CD4-positive, alpha-beta T cell treated with Interleukin-15 for 1 hour (primary cell): Measurements from ENCODE around the gene LZIC.
"Not testable (repeated sequence)": the region's sequence is repeated elsewhere in the genome, so short reads cannot be mapped to it uniquely, and the experiment has no call there.

Source experiments
- DNase-seq: peaks from one replicate; pipeline ENCODE4 v3.0.0-alpha.2; 2020

LZIC gene

DNA sequence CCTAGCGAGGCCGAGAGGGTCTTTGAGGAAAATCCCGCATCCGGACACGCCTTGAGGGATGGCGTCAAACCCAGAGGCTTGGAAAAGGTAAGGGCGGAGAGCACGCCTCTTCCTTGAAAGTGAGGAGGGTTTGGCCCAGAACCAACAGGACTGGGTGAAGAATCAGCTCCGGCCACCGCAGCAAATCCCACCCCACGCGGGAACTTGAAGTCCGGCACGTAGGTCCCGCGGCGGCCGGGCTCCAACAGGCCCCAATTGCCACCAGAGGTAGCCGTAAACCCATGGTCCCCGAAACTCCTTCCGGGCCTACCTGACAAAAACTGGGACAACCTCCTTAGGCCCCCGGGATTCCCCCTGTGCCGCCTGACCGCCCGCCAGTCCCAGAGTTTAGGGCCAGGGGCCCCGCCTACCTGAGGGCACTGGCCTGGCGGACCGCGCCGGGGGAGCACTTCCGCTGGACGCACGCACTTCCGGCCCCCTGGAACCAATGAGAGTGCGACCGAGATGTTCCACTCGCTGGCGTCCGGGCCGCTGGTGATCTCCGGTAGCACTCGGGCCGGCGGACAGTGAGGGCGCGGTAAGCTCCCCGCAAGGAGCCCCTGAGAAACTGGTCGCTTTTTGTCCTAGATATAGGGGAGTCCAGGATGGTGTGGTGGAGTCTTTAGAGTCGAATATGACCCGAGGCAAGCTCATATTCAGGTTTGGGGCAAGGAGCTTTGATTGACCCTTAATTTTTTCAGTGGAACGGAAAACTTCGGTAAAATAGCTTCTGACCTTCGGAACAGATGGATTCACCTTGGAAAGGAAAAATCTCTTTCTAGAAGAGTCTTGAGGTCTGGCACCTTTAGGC lies at the start of gene LZIC, which contains the start of gene NMNAT1:
Gene LZIC, minus strand, starts transcription at position 453 of the 850 bp plus-strand sequence. CDS start 6,772 bp downstream, outside the sequence.
Gene NMNAT1, plus strand, starts transcription at position 537 of the 850 bp plus-strand sequence. CDS start 28,599 bp downstream, outside the sequence.
- peak; percentile 89 for DNase-seq

DNA sequence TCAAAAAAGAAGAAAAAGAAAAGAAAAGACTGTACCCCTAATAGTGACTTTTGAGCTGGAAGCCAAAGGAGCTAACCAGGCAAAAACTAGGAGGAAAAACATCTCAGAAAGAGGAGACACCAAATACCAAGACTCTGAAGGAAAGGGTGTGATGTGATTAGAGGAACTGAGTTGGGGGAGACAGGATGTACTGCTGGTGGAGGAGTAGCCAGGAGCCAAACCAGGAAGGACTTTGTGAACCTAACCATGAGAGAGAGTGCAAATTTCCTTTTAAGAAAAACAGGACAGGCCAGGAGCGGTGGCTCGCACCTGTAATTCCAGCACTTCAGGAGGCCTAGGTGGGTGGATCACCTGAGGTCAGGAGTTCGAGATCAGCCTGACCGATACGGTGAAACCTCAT lies 49.7 kb upstream of the LZIC start:
- no peak for DNase-seq

DNA sequence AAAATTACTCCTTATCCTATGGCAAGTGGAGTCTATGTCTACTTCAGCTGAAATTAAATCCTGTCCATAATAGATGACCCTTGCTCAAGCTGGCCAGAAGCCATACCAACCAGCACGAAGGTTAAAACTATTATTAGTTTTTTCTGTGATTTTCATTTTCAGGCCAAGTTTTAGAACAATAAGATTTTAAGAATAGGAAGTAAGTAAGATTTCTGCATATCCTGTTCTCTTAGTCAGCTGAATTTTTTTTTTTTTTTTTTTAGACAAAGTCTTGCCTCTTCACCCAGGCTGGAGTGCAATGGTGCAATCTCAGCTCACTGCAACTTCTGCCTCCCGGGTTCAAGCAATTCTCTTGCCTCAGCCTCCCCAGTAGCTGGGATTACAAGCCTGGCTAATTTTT lies 47.8 kb upstream of the LZIC start:
- DNase-seq, result no peak

DNA sequence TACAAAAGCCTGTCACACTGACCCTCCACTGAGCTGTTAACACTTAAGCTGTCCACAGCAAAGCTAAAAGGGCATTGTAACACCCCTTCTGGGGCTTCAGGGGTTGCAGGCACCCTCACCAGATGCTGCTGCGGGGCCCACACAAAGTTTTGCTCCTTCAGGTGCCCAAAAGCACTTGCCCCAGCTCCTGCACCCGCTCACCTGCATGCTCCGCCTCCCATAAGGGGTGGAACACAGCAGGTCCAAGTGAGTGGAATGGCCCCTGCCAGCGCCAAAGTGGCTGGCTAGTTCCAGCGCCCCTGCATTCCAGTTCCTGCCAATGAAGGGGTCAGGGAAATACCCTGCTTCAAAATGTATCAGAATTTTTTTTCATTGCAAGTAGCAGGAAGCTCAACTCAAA lies 46.6 kb upstream of the LZIC start:
- no peak for DNase-seq

DNA sequence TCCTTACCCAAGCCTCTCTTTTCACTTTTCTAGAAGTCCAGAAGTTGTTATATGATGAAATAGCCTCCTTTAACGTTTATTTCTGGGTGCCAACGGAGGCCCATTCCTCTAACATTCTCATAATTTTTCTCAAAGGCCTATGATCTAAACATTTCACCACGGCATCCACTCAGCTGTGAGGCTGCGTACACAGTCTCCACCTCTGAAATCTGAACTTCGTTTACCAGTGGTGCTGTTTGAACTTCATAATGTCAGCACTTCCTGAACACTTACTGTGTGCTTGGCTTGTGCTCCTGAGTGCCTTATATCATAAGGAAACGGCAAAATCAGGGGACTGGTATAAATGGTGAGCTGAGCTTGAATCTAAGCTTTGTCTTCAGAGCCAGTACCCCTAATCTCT lies 41.8 kb upstream of the LZIC start:
- no peak for DNase-seq

DNA sequence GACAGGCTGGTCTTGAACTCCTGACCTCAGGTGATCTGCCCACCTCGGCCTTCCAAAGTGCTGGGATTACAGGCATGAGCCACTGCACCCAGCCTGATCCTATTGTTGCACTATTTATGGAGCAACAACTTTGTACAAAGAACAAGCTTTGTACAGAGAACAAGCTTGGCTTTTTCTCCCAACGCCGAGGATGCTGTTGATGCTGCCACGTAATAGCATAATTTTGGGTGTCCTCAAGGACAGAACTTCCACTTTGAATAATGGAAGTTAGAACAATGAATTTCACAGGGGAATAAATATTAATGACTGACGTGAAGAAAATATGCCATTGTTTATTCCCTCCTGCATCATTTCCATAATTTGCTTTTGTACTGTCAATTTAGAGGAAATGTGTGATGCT lies 41.1 kb upstream of the LZIC start:
- DNase-seq, result no peak

DNA sequence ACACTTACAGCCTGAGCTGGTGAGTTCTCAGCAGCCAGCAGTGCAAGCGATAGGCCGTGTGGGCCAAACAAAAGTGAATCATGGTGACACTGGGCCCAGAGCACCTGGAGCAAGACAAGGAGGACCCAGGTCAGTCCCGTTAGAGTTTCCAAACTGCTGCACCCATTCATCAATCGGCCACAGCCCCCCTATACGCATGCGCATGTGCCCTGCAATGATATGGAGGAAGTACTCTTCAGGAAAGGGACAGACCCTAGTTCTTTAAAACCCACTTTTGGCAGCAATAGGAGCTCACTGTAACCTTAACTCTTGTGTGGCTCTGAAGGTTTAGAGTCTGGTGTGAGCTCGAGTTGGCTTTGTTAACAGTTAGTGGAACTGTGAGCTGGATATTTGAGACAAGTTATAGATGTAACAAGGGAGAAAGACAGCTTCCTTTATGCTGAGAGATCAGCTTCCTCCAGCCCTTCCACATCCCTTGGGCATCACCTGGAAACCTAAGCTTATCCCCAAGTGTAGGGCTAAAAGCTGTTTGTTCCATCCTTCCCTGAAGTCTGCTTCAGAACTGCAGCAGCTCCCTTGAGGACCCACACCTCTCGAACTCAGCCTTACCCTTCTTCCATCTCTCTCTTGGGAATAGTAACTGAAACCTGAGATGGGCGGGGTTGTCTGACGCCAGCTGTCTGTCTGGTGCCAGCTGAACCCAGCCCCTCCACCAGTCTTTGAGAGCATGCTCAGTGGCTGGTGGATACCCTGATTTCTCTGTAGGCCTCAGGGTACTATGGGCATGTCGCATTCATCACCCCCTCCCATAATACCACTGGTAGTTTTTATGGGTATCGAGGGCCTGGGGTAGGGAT lies 17.7 kb upstream of the LZIC start:
- peak; percentile 55 for DNase-seq

DNA sequence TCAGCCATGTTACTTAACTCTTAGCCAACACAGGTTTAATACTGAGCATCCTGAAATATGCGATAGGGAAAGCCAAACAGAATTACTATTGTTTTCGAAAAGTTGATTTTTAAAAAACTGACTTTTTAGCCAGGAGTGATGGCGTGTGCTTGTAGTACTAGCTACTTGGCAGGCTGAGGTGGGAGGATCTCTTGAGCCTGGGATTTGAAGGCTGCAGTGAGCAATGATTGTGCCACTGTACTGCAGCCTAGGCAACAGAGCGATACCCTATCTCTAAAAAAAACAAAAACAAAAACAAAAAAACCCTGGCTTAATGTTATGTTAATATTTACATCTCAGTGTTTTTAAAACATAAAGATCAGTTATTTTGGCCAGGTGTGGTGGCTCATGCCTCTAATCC lies 16.8 kb upstream of the LZIC start:
- no peak for DNase-seq

DNA sequence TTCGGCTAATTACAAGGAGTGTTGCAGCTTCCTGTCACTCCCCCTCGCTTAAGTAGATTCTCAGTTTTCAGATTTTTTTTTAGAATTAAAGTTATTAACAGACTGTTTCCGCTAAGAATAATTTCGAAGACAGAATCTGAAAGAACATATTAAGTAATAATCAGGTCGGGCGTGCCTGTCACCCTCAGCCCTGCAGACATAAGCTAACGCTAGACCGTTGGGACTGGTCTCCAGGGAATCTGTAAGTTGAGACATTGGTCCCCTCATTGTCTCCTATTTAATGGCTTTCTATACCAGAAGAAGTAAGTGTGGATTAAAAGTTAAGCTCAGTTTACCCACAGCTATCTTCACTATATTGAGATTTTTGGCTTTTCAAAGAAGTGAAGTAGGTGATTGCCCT lies 14.5 kb upstream of the LZIC start:
- no peak for DNase-seq

DNA sequence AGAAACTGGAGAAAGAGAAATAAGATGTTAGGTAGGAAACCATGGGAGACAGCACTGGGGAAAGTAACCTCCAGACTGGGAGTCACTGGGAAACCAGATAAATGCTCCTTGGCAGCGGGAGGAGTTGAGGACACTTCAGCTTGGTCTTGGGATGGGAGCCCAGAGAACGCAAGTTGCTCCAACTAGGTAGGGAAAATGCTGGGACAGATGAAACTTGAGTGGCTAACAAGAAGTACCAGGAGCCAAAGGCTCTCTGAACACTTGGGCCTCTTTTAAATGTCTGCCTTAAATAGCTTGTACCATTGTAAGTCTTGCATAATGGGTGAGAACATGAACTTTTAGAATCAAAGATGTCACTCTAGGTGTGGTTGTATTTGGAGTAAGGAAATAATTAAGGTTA lies 3.1 kb upstream of the LZIC start:
- DNase-seq, result no peak

DNA sequence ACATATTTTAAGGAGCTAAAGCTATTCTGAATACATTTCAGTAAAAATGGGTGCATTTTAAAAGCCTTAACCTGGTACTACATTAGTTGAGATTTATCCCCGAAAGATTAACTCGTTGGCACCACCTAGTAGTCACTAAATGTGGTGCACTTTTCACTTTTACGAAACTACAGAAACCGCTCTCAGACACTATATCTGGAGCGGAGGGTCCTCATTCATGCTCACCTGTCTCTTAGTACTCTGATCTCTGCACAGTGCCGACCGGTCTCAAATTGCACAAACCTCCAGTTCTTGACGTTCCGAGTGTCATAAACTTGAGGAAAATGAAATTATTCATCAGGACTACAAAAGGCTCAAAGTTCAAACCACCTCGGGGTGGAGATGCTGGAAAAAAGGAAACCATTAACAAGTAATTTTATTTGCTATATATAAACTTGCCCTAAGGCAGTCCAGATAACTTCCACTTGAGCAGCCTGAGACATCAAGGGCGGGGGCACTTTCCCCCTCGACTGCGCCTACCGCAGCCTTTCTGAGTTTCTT lies 722 bp downstream of the LZIC start:
- DNase-seq, result no peak

DNA sequence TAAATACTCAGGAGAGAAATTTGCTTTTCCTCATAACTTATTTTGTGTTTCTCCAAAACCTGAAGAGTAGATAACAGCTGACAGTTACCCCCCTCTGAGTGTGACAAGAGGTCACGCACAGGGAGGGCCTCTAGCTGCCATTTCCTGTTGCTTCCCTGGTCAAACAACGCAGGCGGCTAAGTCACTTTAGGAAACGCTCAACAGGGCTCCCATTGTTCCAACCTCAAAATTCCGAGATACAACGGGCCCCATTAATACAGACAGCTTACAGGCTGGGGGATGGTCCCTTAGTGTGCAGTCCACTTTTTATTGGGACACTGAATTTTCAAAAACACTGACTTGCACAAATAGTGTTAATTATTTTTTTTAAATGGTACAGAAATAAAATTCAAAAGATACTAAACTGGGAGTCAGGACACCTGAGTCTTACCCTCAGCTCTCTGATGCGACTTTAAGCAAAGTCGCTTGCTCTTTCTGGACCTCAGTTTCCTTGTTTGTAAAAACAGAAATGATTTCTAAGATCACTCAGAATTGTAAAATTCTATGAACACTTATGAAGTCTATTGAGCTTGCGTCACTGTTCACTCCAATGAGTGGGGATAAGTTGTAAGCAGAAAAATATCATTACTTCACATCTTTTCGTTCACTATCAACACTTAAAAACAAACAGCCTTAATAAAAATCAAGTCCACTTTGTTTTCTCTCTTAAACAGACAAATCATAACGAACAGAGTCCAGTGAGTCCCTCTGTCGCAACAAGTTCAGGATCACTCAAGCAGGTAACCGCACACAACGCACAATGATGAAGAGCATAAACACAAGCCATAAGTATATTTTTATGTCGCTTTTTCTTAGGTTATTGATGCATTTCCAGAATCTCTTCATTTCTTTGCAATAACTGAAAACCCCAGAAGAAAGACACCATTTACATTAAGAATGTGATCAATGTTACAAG lies 13.5 kb downstream of the LZIC start:
- no peak for DNase-seq

DNA sequence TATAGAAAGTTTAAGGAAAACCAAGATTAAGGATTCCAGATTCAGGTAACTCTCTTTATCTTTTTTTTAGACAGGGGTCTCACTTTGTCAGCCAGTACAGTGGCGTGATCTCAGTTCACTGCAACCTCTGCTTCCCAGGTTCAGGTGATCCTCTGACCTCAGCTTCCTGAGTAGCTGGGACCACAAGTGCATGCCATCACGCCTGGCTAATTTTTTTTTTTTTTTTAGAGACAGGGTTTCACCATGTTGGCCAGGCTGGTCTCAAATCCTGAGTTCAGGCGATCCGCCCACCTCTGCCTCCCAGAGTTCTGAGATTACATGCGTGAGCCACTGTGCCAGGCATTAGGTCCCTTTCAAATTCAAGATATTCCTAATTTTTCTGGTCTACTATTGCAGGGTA lies 15.9 kb downstream of the LZIC start:
- DNase-seq, result no peak

DNA sequence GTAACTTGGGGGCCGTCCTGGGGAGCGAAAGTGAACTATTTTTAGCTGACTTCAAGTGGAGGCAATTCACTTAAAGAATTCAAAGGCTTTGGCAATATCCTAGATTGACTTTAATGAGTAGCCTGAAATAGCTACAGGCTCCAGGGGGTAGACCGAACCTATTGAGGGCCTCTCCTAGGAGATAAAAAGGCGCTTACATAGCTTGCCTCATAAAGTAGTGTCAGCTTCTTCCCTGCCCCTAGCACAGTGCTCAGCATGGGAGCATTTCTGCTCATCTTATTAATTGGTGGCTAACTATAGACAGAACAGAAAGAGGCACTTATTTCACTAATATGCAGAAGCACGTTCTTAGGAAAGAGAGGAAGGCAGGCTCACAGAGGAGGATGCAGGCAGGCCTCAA lies 20.8 kb downstream of the LZIC start:
- DNase-seq, result no peak

DNA sequence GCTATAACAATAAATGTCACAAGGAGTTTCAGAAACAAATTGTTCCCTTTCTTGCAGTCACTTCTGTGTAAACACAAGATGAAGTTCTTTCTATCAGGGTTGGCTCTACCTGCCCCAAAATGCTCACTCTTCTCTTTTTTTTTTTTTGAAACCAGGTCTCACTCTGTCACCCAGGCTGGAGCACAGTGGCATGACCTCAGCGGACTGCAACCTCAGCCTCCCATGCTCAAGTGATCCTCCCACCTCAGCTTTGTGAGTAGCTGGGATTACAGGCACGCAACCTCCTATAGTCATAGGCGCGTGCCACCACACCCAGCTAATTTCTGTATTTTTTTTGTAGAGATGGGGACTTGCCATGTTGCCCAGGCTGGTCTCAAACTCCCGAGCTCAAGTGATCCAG lies 22.6 kb downstream of the LZIC start:
- no peak for DNase-seq

DNA sequence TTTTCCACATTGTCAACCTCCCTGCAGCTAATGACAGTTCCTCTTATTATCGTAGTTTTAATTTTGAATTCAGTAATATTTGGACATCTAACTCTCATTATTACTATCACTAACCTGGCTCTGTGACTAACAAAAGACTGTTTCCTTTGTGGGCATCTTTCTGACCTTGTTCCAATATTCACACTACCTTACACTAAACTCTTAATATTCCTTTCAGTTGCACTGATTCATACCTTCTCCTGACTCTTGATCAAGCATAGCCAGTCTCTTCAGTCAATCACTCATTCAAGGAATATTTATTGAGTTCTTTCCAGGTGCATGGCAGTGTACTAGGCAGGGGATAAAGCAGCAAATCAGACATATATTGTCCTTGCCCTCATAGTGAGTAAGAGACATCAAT lies 25.3 kb downstream of the LZIC start:
- DNase-seq, result no peak

DNA sequence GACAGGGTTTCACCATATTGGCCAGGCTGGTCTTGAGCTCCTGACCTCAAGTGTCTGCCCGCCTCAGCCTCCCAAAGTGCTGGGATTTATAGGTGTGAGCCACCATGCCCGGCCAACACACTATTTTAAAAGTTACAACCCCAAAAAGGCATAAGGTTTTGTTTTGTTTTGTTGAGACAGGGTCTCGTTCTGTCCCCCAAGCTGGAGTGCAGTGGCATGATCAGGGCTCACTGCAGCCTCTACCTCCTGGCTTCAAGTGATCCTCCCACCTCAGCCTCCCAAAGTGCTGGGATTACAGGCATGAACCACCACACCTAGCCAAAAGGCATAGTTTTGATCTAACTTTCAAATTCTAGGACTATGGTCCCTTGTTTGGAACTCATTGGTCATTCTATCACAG lies 25.7 kb downstream of the LZIC start:
- not testable (repeated sequence) for DNase-seq

DNA sequence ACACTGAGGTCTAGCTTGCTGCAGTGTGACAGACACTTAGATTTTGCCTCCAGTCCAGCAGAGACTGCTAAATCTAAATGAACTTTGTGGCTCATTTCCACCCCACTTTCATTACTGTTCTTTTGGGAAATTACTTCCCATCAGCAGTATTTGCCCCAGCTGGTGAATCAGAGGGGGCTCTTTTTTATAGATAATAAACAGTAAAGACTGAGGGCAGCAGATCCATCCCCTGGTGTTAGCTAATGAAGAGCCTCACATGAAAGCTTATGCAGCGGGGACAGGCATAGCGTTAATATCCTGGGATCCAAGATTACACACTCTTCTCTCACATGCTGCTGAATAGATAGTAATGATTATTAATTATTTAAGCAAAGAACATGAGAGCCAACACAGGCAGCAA lies 26.7 kb downstream of the LZIC start:
- no peak for DNase-seq

DNA sequence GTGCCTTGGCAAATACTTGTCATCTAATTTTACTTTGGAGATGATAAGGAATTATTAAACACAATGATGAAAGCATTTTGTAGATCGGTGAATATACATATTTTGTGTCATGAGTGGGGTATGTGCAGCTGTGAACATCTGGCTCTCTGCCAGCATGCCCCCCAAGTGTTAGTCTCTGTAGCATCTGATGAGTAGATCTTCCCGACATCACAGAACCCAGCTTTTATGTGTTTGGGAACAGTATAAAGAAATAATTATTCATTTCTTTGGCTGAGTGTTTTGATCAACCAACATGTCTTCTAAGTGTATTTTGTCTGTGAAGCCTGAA lies 28.6 kb downstream of the LZIC start:
- no peak for DNase-seq

DNA sequence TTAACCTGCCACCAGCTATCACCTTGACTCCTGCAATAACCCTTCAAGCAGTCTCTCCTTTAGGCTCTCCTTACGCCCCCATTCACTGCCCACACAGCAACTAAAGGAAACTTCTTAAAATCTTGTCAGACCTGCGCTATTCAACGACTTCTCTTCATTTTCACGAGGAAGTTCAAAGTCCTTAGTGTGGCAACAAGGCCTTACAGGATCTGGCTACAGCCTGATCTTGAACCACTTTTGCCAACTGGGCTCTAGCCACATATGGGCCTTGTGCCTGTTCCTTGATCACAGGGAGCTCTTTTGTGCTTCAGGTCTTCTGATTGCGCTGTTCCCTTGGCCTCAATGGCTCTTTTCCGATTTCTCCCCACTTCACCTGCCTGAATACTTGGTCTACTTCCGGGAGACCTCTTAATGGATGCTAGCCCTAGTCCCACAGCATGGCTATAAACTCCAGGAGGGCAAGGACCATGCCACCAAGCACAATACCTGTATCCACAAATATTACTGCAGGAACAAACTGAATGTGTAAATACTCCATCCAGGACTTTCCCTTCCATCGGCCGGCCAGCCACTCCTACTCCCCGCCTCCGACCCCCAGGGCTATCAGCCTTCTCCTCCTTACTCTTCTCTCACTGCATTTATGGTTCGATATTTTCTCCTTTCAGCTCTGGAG lies 30.8 kb downstream of the LZIC start:
- DNase-seq, result no peak

DNA sequence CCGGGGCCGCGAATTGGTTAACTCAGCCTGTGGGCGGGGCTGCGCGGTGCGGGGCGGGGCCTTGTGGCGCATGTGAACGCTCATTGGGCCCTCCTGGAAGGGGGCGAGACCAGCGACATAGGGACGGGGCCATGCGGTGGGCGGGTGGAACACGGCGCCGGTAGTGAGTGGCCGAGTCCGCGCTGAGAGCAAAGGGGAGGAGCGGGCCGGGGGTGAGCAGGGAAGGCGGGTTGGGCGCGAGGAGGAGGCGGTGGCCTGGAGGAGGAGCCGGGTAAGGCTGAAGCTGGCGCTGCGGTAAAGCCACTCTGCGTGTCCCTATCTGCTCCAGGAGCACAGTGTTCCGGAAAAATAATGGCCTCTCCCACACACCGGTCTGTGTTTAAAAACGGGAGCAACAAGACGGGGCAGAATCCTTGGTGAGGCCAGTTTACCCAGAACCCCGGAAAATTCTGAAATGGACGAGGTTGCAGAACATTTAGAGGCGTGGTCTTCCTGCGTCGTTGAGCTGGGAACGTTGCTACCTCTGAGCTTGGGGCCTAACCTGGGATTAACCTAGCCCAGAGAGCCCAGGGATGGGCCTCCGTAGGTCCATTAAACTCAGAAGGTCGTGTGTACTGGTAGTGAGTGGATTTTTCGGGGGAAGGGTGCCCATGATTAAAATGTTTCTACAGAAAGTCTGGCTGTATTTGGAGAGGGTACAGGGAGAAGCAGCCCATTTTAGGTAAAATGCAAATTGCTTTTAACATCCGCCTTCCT lies 32.6 kb downstream of the LZIC start:
- peak; percentile 99 for DNase-seq
